ENCODE measurements around the gene GPR39.

Gene GPR39

DNA sequence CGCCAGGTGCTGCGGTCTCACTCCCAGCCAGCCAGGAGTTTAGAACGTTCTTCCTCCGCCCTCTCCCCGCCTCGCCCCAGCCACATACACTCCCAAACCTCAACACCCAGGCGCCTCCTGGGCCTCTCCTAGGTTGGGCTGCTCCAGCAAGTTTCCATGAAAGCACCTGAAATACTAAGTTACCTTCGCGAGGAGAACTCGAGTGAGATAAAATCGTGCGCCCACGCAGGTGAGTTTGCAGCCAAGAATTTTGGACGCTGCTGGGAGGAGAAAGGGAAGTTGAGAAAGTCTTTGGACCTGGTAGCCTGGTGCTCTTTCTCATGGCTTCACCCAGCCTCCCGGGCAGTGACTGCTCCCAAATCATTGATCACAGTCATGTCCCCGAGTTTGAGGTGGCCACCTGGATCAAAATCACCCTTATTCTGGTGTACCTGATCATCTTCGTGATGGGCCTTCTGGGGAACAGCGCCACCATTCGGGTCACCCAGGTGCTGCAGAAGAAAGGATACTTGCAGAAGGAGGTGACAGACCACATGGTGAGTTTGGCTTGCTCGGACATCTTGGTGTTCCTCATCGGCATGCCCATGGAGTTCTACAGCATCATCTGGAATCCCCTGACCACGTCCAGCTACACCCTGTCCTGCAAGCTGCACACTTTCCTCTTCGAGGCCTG is at the start of gene GPR39:
Gene GPR39 (plus strand): TSS at position 83 of the 673 bp plus-strand sequence.
- in situ Hi-C loops (cut with HindIII; ENCODE audit: low pct_ligation_motif_present, low sequenced_read_pairs), result no loop called here
- Histone ChIP-seq H3K27me3 (replicated peaks) (no peaks in the 10 kb centered on the region), H3K36me3 (replicated peaks) (no peaks in the 10 kb centered on the region), H3K27ac (peak within 1 kb of the TSS; percentile 88), H3K4me3 (ENCODE audit: low read depth, low read length) (peak within 1 kb of the TSS; percentile 55)
- TF ChIP-seq, protein P1, sequence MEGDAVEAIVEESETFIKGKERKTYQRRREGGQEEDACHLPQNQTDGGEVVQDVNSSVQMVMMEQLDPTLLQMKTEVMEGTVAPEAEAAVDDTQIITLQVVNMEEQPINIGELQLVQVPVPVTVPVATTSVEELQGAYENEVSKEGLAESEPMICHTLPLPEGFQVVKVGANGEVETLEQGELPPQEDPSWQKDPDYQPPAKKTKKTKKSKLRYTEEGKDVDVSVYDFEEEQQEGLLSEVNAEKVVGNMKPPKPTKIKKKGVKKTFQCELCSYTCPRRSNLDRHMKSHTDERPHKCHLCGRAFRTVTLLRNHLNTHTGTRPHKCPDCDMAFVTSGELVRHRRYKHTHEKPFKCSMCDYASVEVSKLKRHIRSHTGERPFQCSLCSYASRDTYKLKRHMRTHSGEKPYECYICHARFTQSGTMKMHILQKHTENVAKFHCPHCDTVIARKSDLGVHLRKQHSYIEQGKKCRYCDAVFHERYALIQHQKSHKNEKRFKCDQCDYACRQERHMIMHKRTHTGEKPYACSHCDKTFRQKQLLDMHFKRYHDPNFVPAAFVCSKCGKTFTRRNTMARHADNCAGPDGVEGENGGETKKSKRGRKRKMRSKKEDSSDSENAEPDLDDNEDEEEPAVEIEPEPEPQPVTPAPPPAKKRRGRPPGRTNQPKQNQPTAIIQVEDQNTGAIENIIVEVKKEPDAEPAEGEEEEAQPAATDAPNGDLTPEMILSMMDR (IDR thresholded peaks at IDR 0.05; ENCODE audit: low read depth, low read length, missing control alignments), result peak; percentile 16
- no peak for DNase-seq

- no peak for DNase-seq
- no peak overlapping the region for H3K27ac ChIP-seq
- in situ Hi-C loops (cut with HindIII; ENCODE audit: low pct_ligation_motif_present, low sequenced_read_pairs), result no loop called here
- H3K36me3 ChIP-seq (replicated peaks), result no peaks in the 10 kb centered on the region
- TF ChIP-seq, protein P1 (IDR thresholded peaks at IDR 0.05; ENCODE audit: low read depth, low read length, missing control alignments), result no peak
- H3K27me3 ChIP-seq (replicated peaks), result no peaks in the 10 kb centered on the region
- no peak overlapping the region for H3K4me3 ChIP-seq (ENCODE audit: low read depth, low read length)
Observed at GRCh38 chr2:132368191-132368590, 48.4 kb upstream of the GPR39 start.

- in situ Hi-C loops (cut with HindIII; ENCODE audit: low pct_ligation_motif_present, low sequenced_read_pairs), result no loop called here
- Histone ChIP-seq H3K4me3 (ENCODE audit: low read depth, low read length) (no peak overlapping the region), H3K27ac (no peak overlapping the region), H3K36me3 (replicated peaks) (no peaks in the 10 kb centered on the region), H3K27me3 (replicated peaks) (no peaks in the 10 kb centered on the region)
- TF ChIP-seq, protein P1 (IDR thresholded peaks at IDR 0.05; ENCODE audit: low read depth, low read length, missing control alignments), result no peak
- no peak for DNase-seq
Observed at GRCh38 chr2:132372276-132372675, 44.3 kb upstream of the GPR39 start.

GRCh38 chr2:132373391-132374135 is 43.0 kb upstream of the GPR39 start:
- Histone ChIP-seq H3K27ac (no peak overlapping the region), H3K4me3 (ENCODE audit: low read depth, low read length) (no peak overlapping the region), H3K36me3 (replicated peaks) (no peaks in the 10 kb centered on the region), H3K27me3 (replicated peaks) (no peaks in the 10 kb centered on the region)
- in situ Hi-C loops (cut with HindIII; ENCODE audit: low pct_ligation_motif_present, low sequenced_read_pairs), result no loop called here
- TF ChIP-seq, protein P1 (IDR thresholded peaks at IDR 0.05; ENCODE audit: low read depth, low read length, missing control alignments), result no peak
- no peak for DNase-seq

DNA sequence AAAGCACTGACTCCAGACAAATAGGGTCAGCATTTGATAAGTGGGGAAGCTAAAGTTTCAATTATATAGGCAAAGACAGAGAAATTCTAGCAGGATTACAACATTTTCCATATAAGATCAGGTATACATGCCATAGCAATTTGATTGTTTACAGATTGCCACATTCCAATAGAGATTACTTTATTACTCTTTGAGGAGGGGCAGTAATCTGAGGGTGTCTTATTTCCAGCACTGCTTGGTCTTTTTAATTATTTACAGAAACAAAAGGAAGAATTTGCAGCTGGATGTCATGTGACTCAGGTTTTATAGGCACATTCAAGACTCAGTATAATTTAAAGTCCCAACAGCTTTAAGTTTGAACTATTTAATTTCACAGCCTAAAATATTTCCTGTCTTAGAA is 42.5 kb upstream of the GPR39 start:
- in situ Hi-C loops (cut with HindIII; ENCODE audit: low pct_ligation_motif_present, low sequenced_read_pairs), result no loop called here
- Histone ChIP-seq H3K27me3 (replicated peaks) (no peaks in the 10 kb centered on the region), H3K36me3 (replicated peaks) (no peaks in the 10 kb centered on the region), H3K4me3 (ENCODE audit: low read depth, low read length) (no peak overlapping the region), H3K27ac (no peak overlapping the region)
- DNase-seq, result no peak
- TF ChIP-seq, protein P1 (IDR thresholded peaks at IDR 0.05; ENCODE audit: low read depth, low read length, missing control alignments), result no peak

Measured in brain microvascular endothelial cell (primary cell).